NCI-H1436 (cell line): ENCODE data around the gene FEN1.

Experiments used
- DNase-seq: peaks from one replicate; lab custom pipeline; 2025; lab: John Stamatoyannopoulos, UW

FEN1 gene

DNA sequence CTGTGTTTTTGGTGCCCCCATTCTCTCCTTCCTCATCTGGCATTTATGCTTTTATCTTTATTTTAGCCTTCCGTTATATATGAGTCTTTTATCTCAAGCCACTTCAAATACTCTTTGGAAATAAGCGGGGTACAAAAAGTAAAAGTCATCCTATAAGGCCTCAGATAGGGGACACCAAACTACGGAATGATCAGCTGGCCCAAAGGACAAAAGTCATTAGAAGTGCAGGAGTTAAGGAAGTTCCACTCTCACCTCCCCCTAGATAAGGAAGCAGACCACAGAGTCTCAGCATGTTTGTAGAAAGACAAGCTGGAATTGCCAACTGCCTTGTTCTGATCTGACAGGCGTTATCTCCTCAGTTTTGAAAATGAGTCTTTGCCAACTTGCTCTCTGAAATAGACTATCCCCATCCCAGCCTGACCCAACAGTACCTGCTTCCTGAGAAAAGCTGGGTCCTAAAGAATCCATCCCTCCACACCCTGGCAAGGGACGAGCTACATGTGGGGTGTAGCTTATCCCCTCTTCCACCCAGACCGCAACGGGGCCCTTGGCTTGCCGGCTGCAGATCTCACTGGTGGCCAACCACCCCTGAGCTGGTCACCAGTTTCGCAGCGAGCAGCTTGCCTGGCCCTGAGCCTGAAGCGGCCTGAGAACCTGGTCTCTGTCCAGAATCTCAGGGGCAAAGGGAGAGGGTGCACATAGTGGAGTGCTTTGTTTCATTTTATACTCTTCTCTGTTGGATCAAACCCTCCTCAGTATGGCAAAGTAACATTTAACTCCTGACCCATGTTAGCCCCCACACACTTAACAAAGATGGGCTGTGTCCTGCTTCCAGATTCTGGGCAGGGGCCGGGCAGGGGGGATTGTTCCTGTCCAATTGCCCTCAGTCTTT lies 49.2 kb downstream of the FEN1 start:
- no peak for DNase-seq

GRCh38 chr11:61842528-61842820 lies 49.8 kb downstream of the FEN1 start:
- no peak for DNase-seq

DNA sequence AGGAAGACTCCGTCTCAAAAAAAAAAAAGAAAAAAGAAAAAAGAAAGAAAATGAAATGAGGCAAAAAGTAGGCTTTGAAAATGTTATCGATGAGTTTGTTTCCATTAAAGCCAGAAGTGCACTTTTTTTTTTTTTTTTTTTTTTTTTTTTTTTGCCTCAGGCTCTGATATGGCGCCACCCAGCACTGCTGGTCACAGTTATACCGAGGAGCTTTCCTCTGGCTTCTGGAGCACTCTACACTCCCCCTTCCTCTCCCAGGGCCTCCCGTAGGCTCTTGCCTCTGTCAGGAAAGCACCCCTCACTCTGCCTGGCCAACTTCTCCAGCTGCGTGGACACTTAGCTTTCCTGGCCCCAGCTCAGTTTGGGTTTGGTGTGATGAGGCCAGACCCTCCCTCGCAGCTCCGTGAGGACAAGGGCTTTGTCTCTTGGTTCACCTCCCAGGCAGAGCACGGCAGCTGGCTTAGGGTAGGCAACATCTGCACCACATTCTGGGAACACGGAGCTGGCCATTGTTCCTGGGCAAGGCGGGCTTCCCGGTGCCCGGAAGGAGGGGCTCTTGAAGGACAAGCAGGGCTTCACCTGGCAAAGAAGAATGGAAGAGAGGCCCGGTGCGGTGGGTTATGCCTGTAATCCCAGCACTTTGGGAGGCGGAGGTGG lies 52.3 kb downstream of the FEN1 start:
- no peak for DNase-seq

DNA sequence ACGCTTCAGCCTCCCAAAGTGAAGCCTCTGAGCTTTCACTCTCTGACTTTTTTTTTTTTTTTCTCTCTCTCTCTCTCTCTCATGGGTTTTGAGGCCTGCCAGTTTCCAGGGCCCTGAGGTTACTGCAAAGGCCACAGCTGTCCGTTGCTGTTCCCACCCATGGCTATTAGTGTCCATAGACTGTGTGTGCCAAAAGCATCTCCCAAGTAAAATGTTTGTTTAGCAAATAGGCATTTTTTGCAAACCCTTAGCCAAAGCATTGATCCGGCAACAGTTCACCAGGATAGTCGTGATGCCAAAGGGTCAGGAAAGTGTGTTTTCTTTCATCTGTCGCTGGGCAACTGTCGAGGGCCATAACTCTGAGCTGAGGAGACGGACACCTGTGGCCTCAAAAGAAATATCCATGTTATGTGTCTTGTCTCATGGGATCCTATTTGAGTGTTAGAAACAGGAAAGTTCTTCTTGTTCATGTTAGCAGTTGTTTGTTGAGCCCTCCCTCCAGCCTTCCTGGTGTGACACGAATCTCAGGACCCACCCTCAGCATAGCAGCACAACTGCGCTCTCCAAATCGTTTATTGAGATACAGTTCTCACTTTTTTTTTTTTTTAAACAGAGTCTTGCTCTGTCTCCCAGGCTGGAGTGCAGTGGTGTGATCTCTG lies 53.8 kb downstream of the FEN1 start:
- no peak for DNase-seq
